PFSK-1 (cell line): Measurements from ENCODE around the gene PLIN5.

ENCODE experiments used
- SIN3A ChIP-seq: IDR thresholded peaks from 2 replicates; pipeline ENCODE4 v1.6.1; 2012; ENCODE audit warnings: mild to moderate bottlenecking, low read length, moderate library complexity, borderline replicate concordance; ENCODE audit not compliant: insufficient read depth
- TAF1 ChIP-seq: IDR thresholded peaks from 2 replicates; pipeline ENCODE4 v1.6.1; 2012; ENCODE audit warnings: low read length, control low read depth, borderline replicate concordance; ENCODE audit not compliant: insufficient read depth

- no peak for TF ChIP-seq TAF1
- no peak for TF ChIP-seq SIN3A
These were observed 13.7 kb downstream of the PLIN5 start for GRCh38 chr19:4521170-4521887.
